ENCODE results near the gene TMOD2. TPM values are rescaled to one million over a fixed set of nuclear protein-coding genes. Genes with fewer than 3 reads are reported as not detected.

Gene TMOD2
- total RNA-seq, 4 donors from 2014 or later = 1.8 to 6.8 (median 5.3) TPM

DNA sequence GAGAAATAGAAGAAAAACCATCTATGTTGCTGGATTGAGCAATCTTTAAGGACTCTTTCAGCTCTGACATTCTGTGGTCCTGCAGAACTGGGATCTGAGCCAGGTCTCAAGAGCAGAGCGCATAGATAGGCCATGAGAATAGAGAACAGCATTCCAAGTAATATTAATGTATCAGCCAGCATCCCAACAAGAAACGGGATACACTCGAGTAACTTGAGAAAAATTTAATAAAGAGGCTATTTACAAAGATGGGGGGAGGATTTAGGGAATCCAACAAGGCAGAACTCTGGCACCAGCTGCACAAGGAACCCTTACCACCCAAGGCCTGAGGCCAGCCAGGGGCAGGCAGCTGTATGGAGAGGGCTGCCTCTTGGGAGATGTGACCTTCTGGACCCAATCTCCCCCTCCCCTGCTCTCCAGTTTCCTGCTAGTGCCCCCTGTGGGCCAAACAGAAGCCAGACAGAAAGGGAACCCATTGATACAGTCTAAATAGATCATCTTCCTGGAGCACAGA is 8.2 kb downstream of the TMOD2 start:
- Histone ChIP-seq H3K27ac (peak overlapping the region; percentile 19 to 65 (median 35)), H3K36me3 (no peaks in the 10 kb centered on the region), H3K9me3 (no peaks in the 10 kb centered on the region), H3K27me3 (no peaks in the 10 kb centered on the region), H3K4me3 (no peak overlapping the region), H3K4me1 (peaks cover 0 to 19% (median 7%) of the 10 kb centered on the region in 4 donors)
- peak; percentile 41 for DNase-seq
- TF ChIP-seq EP300 (IDR thresholded peaks at IDR 0.05; ENCODE audit: low read depth) (no peak), POLR2AphosphoS5 (IDR thresholded peaks at IDR 0.05) (peak in 1 of 3 donors; percentile 23)
- WGBS, 2 donors (ENCODE audit: low coverage in 1 of 2) = 43 to 70% methylated on average over 1 to 3 of the region's 3 CpGs
- in situ Hi-C loops (cut with MboI; ENCODE audit: low pct_ligation_motif_present in 1 of 4, low pct_unique_long_range_greater_than_20kb in 1 of 4, low sequenced_read_pairs in 3 of 4) (loop anchor here in 1 of 4 donors (25.0 kb wide), 1 partner anchor 103 kb away; no protein-coding TSS in a partner anchor), intact Hi-C loops (cut with DNase I; ENCODE audit: low total_unique reads) (no loop called here)

- TF ChIP-seq POLR2A (IDR thresholded peaks at IDR 0.05) (no peak), EP300 (IDR thresholded peaks at IDR 0.05; ENCODE audit: low read depth) (no peak), POLR2AphosphoS5 (IDR thresholded peaks at IDR 0.05) (no peak)
- TF ChIP-seq, protein P1, sequence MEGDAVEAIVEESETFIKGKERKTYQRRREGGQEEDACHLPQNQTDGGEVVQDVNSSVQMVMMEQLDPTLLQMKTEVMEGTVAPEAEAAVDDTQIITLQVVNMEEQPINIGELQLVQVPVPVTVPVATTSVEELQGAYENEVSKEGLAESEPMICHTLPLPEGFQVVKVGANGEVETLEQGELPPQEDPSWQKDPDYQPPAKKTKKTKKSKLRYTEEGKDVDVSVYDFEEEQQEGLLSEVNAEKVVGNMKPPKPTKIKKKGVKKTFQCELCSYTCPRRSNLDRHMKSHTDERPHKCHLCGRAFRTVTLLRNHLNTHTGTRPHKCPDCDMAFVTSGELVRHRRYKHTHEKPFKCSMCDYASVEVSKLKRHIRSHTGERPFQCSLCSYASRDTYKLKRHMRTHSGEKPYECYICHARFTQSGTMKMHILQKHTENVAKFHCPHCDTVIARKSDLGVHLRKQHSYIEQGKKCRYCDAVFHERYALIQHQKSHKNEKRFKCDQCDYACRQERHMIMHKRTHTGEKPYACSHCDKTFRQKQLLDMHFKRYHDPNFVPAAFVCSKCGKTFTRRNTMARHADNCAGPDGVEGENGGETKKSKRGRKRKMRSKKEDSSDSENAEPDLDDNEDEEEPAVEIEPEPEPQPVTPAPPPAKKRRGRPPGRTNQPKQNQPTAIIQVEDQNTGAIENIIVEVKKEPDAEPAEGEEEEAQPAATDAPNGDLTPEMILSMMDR (IDR thresholded peaks at IDR 0.05) = no peak
- Histone ChIP-seq H3K36me3 (no peaks in the 10 kb centered on the region), H3K27ac (no peak overlapping the region), H3K4me3 (no peak overlapping the region), H3K9me3 (no peaks in the 10 kb centered on the region), H3K27me3 (no peaks in the 10 kb centered on the region), H3K4me1 (peaks cover 0 to 19% (median 7%) of the 10 kb centered on the region in 4 donors)
- in situ Hi-C loops (cut with MboI; ENCODE audit: low pct_ligation_motif_present in 1 of 4, low pct_unique_long_range_greater_than_20kb in 1 of 4, low sequenced_read_pairs in 3 of 4) (loop anchor here in 1 of 4 donors (25.0 kb wide), 1 partner anchor 101 kb away; no protein-coding TSS in a partner anchor), intact Hi-C loops (cut with DNase I; ENCODE audit: low total_unique reads) (no loop called here)
- 55 to 85% methylated on average over 3 of the region's 3 CpGs for WGBS, 2 donors (ENCODE audit: low coverage in 1 of 2)
- no peak for DNase-seq
These were observed 9.4 kb downstream of the TMOD2 start for GRCh38 chr15:51760805-51761204.

- Histone ChIP-seq H3K9me3 (no peaks in the 10 kb centered on the region), H3K27ac (no peak overlapping the region), H3K36me3 (no peaks in the 10 kb centered on the region), H3K27me3 (no peaks in the 10 kb centered on the region), H3K4me1 (peaks cover 0 to 6% (median 0%) of the 10 kb centered on the region in 4 donors), H3K4me3 (no peak overlapping the region)
- DNase-seq = no peak
- in situ Hi-C loops (cut with MboI; ENCODE audit: low pct_ligation_motif_present in 1 of 4, low pct_unique_long_range_greater_than_20kb in 1 of 4, low sequenced_read_pairs in 3 of 4) (loop anchor here in 1 of 4 donors (25.0 kb wide), 1 partner anchor 97 kb away; no protein-coding TSS in a partner anchor), intact Hi-C loops (cut with DNase I; ENCODE audit: low total_unique reads) (no loop called here)
- 92 to 99% methylated on average over 7 of the region's 7 CpGs for WGBS, 2 donors (ENCODE audit: low coverage in 1 of 2)
- TF ChIP-seq EP300 (IDR thresholded peaks at IDR 0.05; ENCODE audit: low read depth) (no peak), POLR2AphosphoS5 (IDR thresholded peaks at IDR 0.05) (no peak), POLR2A (IDR thresholded peaks at IDR 0.05) (no peak)
- TF ChIP-seq, protein P1 (IDR thresholded peaks at IDR 0.05) = no peak
These were observed 14.4 kb downstream of the TMOD2 start for GRCh38 chr15:51765751-51766150.

GRCh38 chr15:51766341-51766740 is 14.9 kb downstream of the TMOD2 start:
- WGBS, 2 donors (ENCODE audit: low coverage in 1 of 2) = 71 to 78% methylated on average over 1 of the region's 1 CpG
- in situ Hi-C loops (cut with MboI; ENCODE audit: low pct_ligation_motif_present in 1 of 4, low pct_unique_long_range_greater_than_20kb in 1 of 4, low sequenced_read_pairs in 3 of 4) = loop anchor here in 1 of 4 donors (25.0 kb wide), 1 partner anchor 96 kb away; no protein-coding TSS in a partner anchor
- H3K36me3 ChIP-seq = no peaks in the 10 kb centered on the region
- no peak overlapping the region for H3K4me3 ChIP-seq
- H3K27ac ChIP-seq = no peak overlapping the region
- H3K4me1 ChIP-seq = peaks cover 0 to 6% (median 0%) of the 10 kb centered on the region in 4 donors
- H3K9me3 ChIP-seq = no peaks in the 10 kb centered on the region
- no peak for TF ChIP-seq EP300 (IDR thresholded peaks at IDR 0.05; ENCODE audit: low read depth)
- no peak for TF ChIP-seq POLR2AphosphoS5 (IDR thresholded peaks at IDR 0.05)
- no peak for TF ChIP-seq POLR2A (IDR thresholded peaks at IDR 0.05)
- TF ChIP-seq, protein P1 (IDR thresholded peaks at IDR 0.05) = no peak
- H3K27me3 ChIP-seq = no peaks in the 10 kb centered on the region
- intact Hi-C loops (cut with DNase I; ENCODE audit: low total_unique reads) = no loop called here
- no peak for DNase-seq

Measured in transverse colon (tissue), 4 donors.